ENCODE measurements around the gene HSPA12A.
A peak's percentile ranks its signal among the peaks of the same experiment; 100 is the strongest.

HSPA12A gene

GRCh38 chr10:116656044-116656443, 86.3 kb downstream of the HSPA12A start:
- H3K4me3 ChIP-seq (ENCODE audit: low read length) = no peak overlapping the region
- H3F3A ChIP-seq (ENCODE audit: control insufficient read depth, insufficient read depth) = no peaks in the 10 kb centered on the region
- H3K27me3 ChIP-seq (ENCODE audit: control insufficient read depth, low read length) = no peaks in the 10 kb centered on the region
- no peaks in the 10 kb centered on the region for H3K9me3 ChIP-seq (ENCODE audit: control insufficient read depth, insufficient read depth, low read length)
- H3K4me2 ChIP-seq (ENCODE audit: low read length) = no peak overlapping the region
- TF ChIP-seq, protein P1, sequence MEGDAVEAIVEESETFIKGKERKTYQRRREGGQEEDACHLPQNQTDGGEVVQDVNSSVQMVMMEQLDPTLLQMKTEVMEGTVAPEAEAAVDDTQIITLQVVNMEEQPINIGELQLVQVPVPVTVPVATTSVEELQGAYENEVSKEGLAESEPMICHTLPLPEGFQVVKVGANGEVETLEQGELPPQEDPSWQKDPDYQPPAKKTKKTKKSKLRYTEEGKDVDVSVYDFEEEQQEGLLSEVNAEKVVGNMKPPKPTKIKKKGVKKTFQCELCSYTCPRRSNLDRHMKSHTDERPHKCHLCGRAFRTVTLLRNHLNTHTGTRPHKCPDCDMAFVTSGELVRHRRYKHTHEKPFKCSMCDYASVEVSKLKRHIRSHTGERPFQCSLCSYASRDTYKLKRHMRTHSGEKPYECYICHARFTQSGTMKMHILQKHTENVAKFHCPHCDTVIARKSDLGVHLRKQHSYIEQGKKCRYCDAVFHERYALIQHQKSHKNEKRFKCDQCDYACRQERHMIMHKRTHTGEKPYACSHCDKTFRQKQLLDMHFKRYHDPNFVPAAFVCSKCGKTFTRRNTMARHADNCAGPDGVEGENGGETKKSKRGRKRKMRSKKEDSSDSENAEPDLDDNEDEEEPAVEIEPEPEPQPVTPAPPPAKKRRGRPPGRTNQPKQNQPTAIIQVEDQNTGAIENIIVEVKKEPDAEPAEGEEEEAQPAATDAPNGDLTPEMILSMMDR (IDR thresholded peaks at IDR 0.05; ENCODE audit: low read depth, low read length, poor library complexity, severe bottlenecking) = no peak
- TF ChIP-seq EZH2phosphoT487 (IDR thresholded peaks at IDR 0.05; ENCODE audit: borderline replicate concordance, low read length) = no peak
- H3K9me2 ChIP-seq (replicated peaks; ENCODE audit: control insufficient read depth, low read length) = no peaks in the 10 kb centered on the region
- no peaks in the 10 kb centered on the region for H4K20me1 ChIP-seq (ENCODE audit: control insufficient read depth, insufficient read depth, low read depth, low read length)
- no peaks in the 10 kb centered on the region for H3K79me2 ChIP-seq (ENCODE audit: control insufficient read depth, low read length)
- H3K4me1 ChIP-seq (ENCODE audit: control insufficient read depth, low read length) = no peaks in the 10 kb centered on the region
- H3K36me3 ChIP-seq (ENCODE audit: control insufficient read depth, low read length) = no peaks in the 10 kb centered on the region
- H3K27ac ChIP-seq (ENCODE audit: low read depth, low read length) = no peak overlapping the region

- H3K4me1 ChIP-seq (ENCODE audit: control insufficient read depth, low read length) = no peaks in the 10 kb centered on the region
- no peak for TF ChIP-seq EZH2phosphoT487 (IDR thresholded peaks at IDR 0.05; ENCODE audit: borderline replicate concordance, low read length)
- TF ChIP-seq, protein P1 (IDR thresholded peaks at IDR 0.05; ENCODE audit: low read depth, low read length, poor library complexity, severe bottlenecking) = no peak
- no peaks in the 10 kb centered on the region for H4K20me1 ChIP-seq (ENCODE audit: control insufficient read depth, insufficient read depth, low read depth, low read length)
- H3K36me3 ChIP-seq (ENCODE audit: control insufficient read depth, low read length) = no peaks in the 10 kb centered on the region
- no peak overlapping the region for H3K27ac ChIP-seq (ENCODE audit: low read depth, low read length)
- H3K9me2 ChIP-seq (replicated peaks; ENCODE audit: control insufficient read depth, low read length) = no peaks in the 10 kb centered on the region
- H3K27me3 ChIP-seq (ENCODE audit: control insufficient read depth, low read length) = no peaks in the 10 kb centered on the region
- no peaks in the 10 kb centered on the region for H3K9me3 ChIP-seq (ENCODE audit: control insufficient read depth, insufficient read depth, low read length)
- no peak overlapping the region for H3K4me3 ChIP-seq (ENCODE audit: low read length)
- no peaks in the 10 kb centered on the region for H3F3A ChIP-seq (ENCODE audit: control insufficient read depth, insufficient read depth)
- H3K4me2 ChIP-seq (ENCODE audit: low read length) = no peak overlapping the region
- H3K79me2 ChIP-seq (ENCODE audit: control insufficient read depth, low read length) = no peaks in the 10 kb centered on the region
Observed at GRCh38 chr10:116655568-116655967, 86.8 kb downstream of the HSPA12A start.

DNA sequence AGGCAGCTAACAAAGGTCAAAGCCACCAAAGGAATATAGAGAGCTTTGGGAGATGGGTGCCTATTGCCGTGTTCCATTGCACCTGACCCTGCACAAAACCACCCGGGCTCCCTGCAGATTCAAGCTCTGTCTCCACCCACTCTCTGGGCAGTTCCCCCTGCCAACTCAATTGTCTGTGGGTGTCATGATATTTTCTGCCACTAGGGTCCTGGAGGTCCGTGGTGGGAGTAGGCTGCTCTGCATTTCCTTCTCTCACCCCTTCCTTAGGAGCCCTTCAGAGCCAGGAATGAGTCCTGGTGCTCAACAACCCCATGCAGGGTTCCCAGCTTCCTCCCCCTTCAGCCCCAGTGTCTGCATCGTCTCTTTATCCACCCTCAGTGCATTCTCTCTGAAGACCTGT, 87.5 kb downstream of the HSPA12A start:
- Histone ChIP-seq H3F3A (ENCODE audit: control insufficient read depth, insufficient read depth) (no peaks in the 10 kb centered on the region), H3K9me3 (ENCODE audit: control insufficient read depth, insufficient read depth, low read length) (no peaks in the 10 kb centered on the region), H3K27ac (ENCODE audit: low read depth, low read length) (no peak overlapping the region), H3K36me3 (ENCODE audit: control insufficient read depth, low read length) (no peaks in the 10 kb centered on the region), H4K20me1 (ENCODE audit: control insufficient read depth, insufficient read depth, low read depth, low read length) (no peaks in the 10 kb centered on the region), H3K4me2 (ENCODE audit: low read length) (no peak overlapping the region), H3K79me2 (ENCODE audit: control insufficient read depth, low read length) (no peaks in the 10 kb centered on the region), H3K27me3 (ENCODE audit: control insufficient read depth, low read length) (no peaks in the 10 kb centered on the region), H3K4me3 (ENCODE audit: low read length) (no peak overlapping the region), H3K9me2 (replicated peaks; ENCODE audit: control insufficient read depth, low read length) (no peaks in the 10 kb centered on the region), H3K4me1 (ENCODE audit: control insufficient read depth, low read length) (no peaks in the 10 kb centered on the region)
- TF ChIP-seq, protein P1 (IDR thresholded peaks at IDR 0.05; ENCODE audit: low read depth, low read length, poor library complexity, severe bottlenecking) = peak; percentile 49
- TF ChIP-seq EZH2phosphoT487 (IDR thresholded peaks at IDR 0.05; ENCODE audit: borderline replicate concordance, low read length) = no peak

DNA sequence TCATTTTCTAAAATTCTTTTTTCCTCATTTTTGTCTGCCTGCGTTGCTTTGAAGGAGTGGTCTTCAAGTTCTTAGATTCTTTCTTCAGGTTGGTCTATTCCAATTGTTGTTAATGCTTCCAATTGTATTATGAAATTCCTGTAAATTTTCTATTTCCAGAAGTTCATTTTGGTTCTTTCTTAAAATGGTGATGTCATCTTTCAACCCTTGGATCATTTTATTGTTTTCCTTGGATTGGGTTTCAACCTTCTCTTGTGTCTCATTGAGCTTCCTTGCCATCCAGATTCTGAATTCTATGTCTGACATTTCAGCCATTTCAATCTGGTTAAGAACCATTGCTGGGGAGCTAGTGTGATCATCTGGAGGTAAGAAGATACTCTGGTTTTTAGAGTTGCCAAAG, 88.5 kb downstream of the HSPA12A start:
- TF ChIP-seq, protein P1 (IDR thresholded peaks at IDR 0.05; ENCODE audit: low read depth, low read length, poor library complexity, severe bottlenecking) = no peak
- no peak for TF ChIP-seq EZH2phosphoT487 (IDR thresholded peaks at IDR 0.05; ENCODE audit: borderline replicate concordance, low read length)
- Histone ChIP-seq H3K27ac (ENCODE audit: low read depth, low read length) (no peak overlapping the region), H3K4me1 (ENCODE audit: control insufficient read depth, low read length) (no peaks in the 10 kb centered on the region), H3K4me3 (ENCODE audit: low read length) (no peak overlapping the region), H3K9me3 (ENCODE audit: control insufficient read depth, insufficient read depth, low read length) (no peaks in the 10 kb centered on the region), H3K27me3 (ENCODE audit: control insufficient read depth, low read length) (no peaks in the 10 kb centered on the region), H3F3A (ENCODE audit: control insufficient read depth, insufficient read depth) (no peaks in the 10 kb centered on the region), H4K20me1 (ENCODE audit: control insufficient read depth, insufficient read depth, low read depth, low read length) (no peaks in the 10 kb centered on the region), H3K36me3 (ENCODE audit: control insufficient read depth, low read length) (no peaks in the 10 kb centered on the region), H3K79me2 (ENCODE audit: control insufficient read depth, low read length) (no peaks in the 10 kb centered on the region), H3K4me2 (ENCODE audit: low read length) (no peak overlapping the region), H3K9me2 (replicated peaks; ENCODE audit: control insufficient read depth, low read length) (no peaks in the 10 kb centered on the region)

All from DOHH2 (cell line).